ENCODE measurements around the gene RAD51AP2. TPM values are rescaled to one million over a fixed set of nuclear protein-coding genes. Genes with fewer than 3 reads are reported as not detected.

The RAD51AP2 gene
- total and polyA plus RNA-seq, 2 donors (not counting 1 experiment from before 2014, with no cell fraction given) = 0.02 to 0.17 TPM

DNA sequence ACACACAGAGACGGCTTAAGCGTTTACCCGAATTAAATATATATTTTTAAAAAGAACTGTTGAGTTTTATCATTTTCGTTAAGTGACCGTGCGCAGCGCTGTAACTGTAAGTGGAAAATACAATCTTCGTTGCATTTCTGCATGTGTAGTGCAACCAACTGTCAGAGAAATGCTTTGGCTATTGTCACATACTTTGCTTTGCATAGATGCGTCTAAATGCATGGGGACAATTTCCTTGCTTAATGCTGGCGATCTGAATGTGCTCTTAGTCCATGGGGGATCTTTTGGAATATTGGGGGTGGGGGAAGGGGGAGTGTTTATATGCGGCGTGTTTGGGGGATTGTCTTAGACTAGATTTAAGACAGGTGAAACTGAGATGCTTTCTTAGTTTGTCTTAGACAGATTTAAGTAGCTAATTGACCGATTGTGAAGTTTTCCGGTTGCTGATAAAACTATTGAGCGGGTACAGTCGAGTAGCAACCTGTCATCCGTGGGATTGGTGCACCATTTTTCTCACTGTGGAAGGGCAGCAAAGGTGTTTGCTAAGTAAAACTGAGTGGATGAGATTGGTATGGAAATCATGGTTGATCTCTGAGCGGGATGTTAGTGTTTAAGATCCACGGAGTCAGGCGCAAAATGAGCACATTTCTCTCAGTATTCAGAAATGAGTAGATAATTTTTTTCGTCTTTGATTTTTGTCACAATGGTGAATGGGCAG, 22.7 kb upstream of the RAD51AP2 start:
- no peak for TF ChIP-seq EZH2 (IDR thresholded peaks at IDR 0.05; ENCODE audit: low read length, missing control alignments)
- TF ChIP-seq, protein P1, sequence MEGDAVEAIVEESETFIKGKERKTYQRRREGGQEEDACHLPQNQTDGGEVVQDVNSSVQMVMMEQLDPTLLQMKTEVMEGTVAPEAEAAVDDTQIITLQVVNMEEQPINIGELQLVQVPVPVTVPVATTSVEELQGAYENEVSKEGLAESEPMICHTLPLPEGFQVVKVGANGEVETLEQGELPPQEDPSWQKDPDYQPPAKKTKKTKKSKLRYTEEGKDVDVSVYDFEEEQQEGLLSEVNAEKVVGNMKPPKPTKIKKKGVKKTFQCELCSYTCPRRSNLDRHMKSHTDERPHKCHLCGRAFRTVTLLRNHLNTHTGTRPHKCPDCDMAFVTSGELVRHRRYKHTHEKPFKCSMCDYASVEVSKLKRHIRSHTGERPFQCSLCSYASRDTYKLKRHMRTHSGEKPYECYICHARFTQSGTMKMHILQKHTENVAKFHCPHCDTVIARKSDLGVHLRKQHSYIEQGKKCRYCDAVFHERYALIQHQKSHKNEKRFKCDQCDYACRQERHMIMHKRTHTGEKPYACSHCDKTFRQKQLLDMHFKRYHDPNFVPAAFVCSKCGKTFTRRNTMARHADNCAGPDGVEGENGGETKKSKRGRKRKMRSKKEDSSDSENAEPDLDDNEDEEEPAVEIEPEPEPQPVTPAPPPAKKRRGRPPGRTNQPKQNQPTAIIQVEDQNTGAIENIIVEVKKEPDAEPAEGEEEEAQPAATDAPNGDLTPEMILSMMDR (conservative IDR thresholded peaks at IDR 0.05 in 1 of 2, IDR thresholded peaks at IDR 0.05 in 1 of 2; ENCODE audit: low read depth in 1 of 2, low read length in 2 of 2) = no peak
- H3K27ac ChIP-seq (ENCODE audit: insufficient read depth, low read length) = no peak overlapping the region
- peak overlapping the region; percentile 83 for H2AFZ ChIP-seq (ENCODE audit: low read length)
- peak overlapping the region; percentile 51 to 93 (median 63) for H3K4me3 ChIP-seq (replicated peaks in 1 of 4; ENCODE audit: control extremely low read depth in 1 of 4, insufficient read depth in 1 of 4, low read depth in 3 of 4, low read length in 4 of 4)
- H3K9me3 ChIP-seq (ENCODE audit: control insufficient read depth, insufficient read depth, low read depth, low read length) = no peaks in the 10 kb centered on the region
- no peaks in the 10 kb centered on the region for H3K36me3 ChIP-seq (ENCODE audit: control insufficient read depth, insufficient read depth, low read length)
- peaks cover 2% of the 10 kb centered on the region for H3K27me3 ChIP-seq (ENCODE audit: control insufficient read depth, insufficient read depth, low read length)
- H3K4me1 ChIP-seq (ENCODE audit: control insufficient read depth, extremely low read depth, insufficient read depth, low read length) = peaks cover 5% of the 10 kb centered on the region
- H3K4me2 ChIP-seq (ENCODE audit: extremely low read depth, insufficient read depth, low read length) = peak overlapping the region; percentile 95
- no peak overlapping the region for H3K9ac ChIP-seq (ENCODE audit: insufficient read depth, low read length)
- H3K79me2 ChIP-seq (ENCODE audit: control insufficient read depth, insufficient read depth, low read length) = no peaks in the 10 kb centered on the region
- H4K20me1 ChIP-seq (ENCODE audit: control insufficient read depth, extremely low read depth, insufficient read depth, low read length) = no peaks in the 10 kb centered on the region
- DNase-seq (ENCODE audit: low read depth in 2 of 2) = no peak

DNA sequence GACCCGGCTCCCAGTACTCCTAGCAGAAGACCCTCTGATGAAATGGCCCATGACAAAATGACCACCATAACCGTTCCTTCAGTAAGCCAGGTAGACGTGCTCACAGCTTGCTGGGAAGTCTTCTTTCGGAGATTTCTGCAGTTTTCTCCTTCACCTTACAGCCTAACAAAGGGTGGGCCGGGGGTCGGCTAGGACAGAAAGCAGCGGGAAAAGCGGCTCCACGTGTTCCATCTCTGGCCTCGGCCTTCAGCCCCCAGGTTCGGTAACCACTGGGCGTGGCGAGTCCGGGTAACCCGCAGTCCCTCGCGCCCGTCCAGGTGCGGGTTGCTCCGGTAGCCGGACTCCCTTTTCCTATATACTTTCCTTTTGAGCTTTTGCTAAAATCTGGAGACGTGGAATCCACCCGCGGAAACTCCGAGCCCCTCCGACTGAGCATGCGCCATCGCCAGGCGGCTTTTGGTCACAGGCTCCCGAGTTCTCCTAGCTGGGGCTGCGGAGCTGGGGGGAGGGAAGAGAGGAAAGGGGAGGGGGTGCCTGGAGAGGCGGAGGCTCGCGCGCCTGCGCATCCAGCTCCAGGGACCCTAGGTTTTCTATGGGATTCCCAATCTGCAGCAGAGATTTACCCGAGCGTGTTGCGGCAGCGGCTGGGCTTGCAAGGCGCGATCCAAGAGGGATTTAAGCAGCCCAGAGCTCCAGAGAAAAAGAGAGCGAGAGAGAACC, 22.0 kb upstream of the RAD51AP2 start, which contains the start of gene VSNL1:
TSS of gene VSNL1 (plus strand) at position 604 of the 720 bp plus-strand sequence. CDS start 51,379 bp downstream, outside the sequence.
- H3K9ac ChIP-seq (ENCODE audit: insufficient read depth, low read length) = peak within 1 kb of the TSS; percentile 48
- peak within 1 kb of the TSS; percentile 51 to 93 (median 63) for H3K4me3 ChIP-seq (replicated peaks in 1 of 4; ENCODE audit: control extremely low read depth in 1 of 4, insufficient read depth in 1 of 4, low read depth in 3 of 4, low read length in 4 of 4)
- peak within 1 kb of the TSS; percentile 95 for H3K4me2 ChIP-seq (ENCODE audit: extremely low read depth, insufficient read depth, low read length)
- H3K36me3 ChIP-seq (ENCODE audit: control insufficient read depth, insufficient read depth, low read length) = no peaks in the 10 kb centered on the region
- peak within 1 kb of the TSS; percentile 84 for H2AFZ ChIP-seq (ENCODE audit: low read length)
- peaks cover 5% of the 10 kb centered on the region for H3K4me1 ChIP-seq (ENCODE audit: control insufficient read depth, extremely low read depth, insufficient read depth, low read length)
- TF ChIP-seq EZH2 (IDR thresholded peaks at IDR 0.05; ENCODE audit: low read length, missing control alignments) = no peak
- TF ChIP-seq, protein P1 (conservative IDR thresholded peaks at IDR 0.05 in 1 of 2, IDR thresholded peaks at IDR 0.05 in 1 of 2; ENCODE audit: low read depth in 1 of 2, low read length in 2 of 2) = no peak
- peaks cover 2% of the 10 kb centered on the region for H3K27me3 ChIP-seq (ENCODE audit: control insufficient read depth, insufficient read depth, low read length)
- no peaks in the 10 kb centered on the region for H3K79me2 ChIP-seq (ENCODE audit: control insufficient read depth, insufficient read depth, low read length)
- no peaks in the 10 kb centered on the region for H3K9me3 ChIP-seq (ENCODE audit: control insufficient read depth, insufficient read depth, low read depth, low read length)
- H4K20me1 ChIP-seq (ENCODE audit: control insufficient read depth, extremely low read depth, insufficient read depth, low read length) = no peaks in the 10 kb centered on the region
- peak; percentile 93 to 94 for DNase-seq (ENCODE audit: low read depth in 2 of 2)
- peak within 1 kb of the TSS; percentile 63 for H3K27ac ChIP-seq (ENCODE audit: insufficient read depth, low read length)

DNA sequence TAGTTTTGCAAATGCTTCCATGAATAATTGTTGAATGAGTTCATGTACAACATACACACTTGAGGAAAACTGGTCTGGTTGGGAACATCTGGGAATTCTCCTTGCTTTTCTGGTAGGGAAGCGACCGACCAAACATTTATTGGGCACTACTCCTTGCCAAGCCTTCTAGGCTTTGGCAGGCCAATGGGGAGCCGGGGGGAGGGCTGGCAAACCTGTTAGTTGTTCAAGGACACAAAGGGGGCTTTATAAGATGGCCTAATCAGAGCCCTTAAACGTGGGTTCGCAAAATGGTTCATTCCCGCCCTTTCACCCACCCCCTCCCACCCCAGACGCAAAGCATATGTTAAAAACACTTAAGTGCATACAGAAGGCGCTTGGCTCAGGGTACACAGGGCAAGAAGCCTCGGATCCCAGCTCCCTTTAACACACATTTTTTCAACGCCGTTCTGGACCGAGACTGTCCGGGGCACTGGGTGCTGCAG, 21.4 kb upstream of the RAD51AP2 start:
- Histone ChIP-seq H3K36me3 (ENCODE audit: control insufficient read depth, insufficient read depth, low read length) (no peaks in the 10 kb centered on the region), H3K27me3 (ENCODE audit: control insufficient read depth, insufficient read depth, low read length) (peaks cover 2% of the 10 kb centered on the region), H2AFZ (ENCODE audit: low read length) (peak overlapping the region; percentile 84), H3K9ac (ENCODE audit: insufficient read depth, low read length) (peak overlapping the region; percentile 48), H3K9me3 (ENCODE audit: control insufficient read depth, insufficient read depth, low read depth, low read length) (no peaks in the 10 kb centered on the region), H4K20me1 (ENCODE audit: control insufficient read depth, extremely low read depth, insufficient read depth, low read length) (no peaks in the 10 kb centered on the region), H3K79me2 (ENCODE audit: control insufficient read depth, insufficient read depth, low read length) (no peaks in the 10 kb centered on the region), H3K27ac (ENCODE audit: insufficient read depth, low read length) (peak overlapping the region; percentile 63), H3K4me2 (ENCODE audit: extremely low read depth, insufficient read depth, low read length) (peak overlapping the region; percentile 95), H3K4me1 (ENCODE audit: control insufficient read depth, extremely low read depth, insufficient read depth, low read length) (peaks cover 5% of the 10 kb centered on the region), H3K4me3 (replicated peaks in 1 of 4; ENCODE audit: control extremely low read depth in 1 of 4, insufficient read depth in 1 of 4, low read depth in 3 of 4, low read length in 4 of 4) (peak overlapping the region; percentile 51 to 93 (median 63))
- TF ChIP-seq EZH2 (IDR thresholded peaks at IDR 0.05; ENCODE audit: low read length, missing control alignments) = no peak
- TF ChIP-seq, protein P1 (conservative IDR thresholded peaks at IDR 0.05 in 1 of 2, IDR thresholded peaks at IDR 0.05 in 1 of 2; ENCODE audit: low read depth in 1 of 2, low read length in 2 of 2) = no peak
- DNase-seq (ENCODE audit: low read depth in 2 of 2) = peak; percentile 58 to 81
